HK-2 (cell line): Measurements from ENCODE around the gene HSD11B2.
"Not testable (repeated sequence)": the region's sequence is repeated elsewhere in the genome, so short reads cannot be mapped to it uniquely, and the experiment has no call there.

ENCODE experiments used
- DNase-seq: peaks from one replicate; pipeline ENCODE4 v3.0.0-alpha.2; 2018; ENCODE audit not compliant: unreplicated experiment

The HSD11B2 gene

DNA sequence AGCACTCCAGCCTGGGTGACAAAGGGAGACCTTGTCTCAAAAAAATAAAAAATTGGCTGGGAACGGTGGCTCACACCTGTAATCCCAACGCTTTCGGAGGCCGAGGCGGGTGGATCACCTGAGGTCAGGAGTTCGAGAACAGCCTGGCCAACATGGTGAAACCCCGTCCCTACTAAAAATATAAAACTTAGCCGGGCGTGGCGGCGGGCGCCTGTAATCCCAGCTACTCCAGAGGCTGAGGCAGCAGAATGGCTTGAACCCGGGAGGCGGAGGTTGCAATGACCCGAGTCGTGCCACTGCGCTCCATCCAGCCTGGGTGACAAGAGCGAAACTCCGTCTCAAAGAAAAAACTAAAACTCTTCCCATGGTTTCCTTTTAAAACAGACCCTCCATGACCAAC lies 15.5 kb upstream of the HSD11B2 start:
- not testable (repeated sequence) for DNase-seq

DNA sequence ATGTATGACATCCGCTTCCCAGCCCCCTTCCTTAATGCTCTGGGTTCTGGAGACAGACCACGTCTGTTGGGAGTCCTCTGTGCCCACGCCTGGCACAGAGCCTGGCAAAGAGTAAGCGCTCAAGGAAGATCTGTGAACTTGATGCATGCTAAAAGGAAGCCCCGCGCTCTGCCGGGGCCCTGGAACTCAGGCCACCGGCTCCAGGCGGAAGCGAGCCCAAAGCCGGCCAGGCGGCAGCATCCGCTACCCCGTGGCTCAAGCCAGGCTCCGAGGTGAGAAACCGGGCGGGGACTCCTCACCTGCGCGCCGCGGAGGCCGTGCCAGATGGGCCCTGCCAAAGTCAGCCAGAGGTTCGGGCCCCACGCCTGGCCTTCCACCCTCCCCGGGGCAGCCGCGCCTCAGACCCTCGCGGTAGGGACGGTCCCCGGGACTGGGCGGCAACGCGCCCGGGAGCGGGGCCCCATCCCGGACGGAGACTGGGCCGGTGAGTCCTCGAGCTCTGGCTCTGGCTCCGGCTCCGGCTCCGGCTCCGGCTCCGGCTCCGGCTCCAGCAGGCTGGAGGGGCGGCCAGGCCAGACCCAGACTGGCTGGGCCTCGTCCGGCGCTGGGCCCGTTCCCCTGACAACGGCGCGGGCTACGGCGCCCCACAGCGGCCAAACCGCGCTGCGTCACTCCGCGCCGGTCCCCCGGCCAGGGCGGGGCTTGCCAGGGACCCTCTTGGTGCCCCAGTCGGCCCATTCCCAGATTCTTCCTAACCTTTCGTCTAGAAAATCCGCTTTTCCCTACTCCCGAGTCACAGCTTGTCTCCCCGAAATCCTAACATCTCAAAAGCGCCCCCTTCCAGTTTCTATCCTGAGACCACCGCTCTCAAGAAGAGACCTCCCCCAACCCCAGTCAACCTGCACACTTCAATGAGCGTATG lies 14.8 kb upstream of the HSD11B2 start, which contains the start of gene ZDHHC1:
Gene ZDHHC1 (minus strand): TSS at position 606 of the 922 bp plus-strand sequence. CDS start 8,702 bp downstream, outside the sequence.
- peak; percentile 73 for DNase-seq

- no peak for DNase-seq
These were observed 13.4 kb upstream of the HSD11B2 start for GRCh38 chr16:67417333-67418061.

- DNase-seq, result no peak
These were observed 11.4 kb upstream of the HSD11B2 start for GRCh38 chr16:67419502-67419901.

GRCh38 chr16:67419931-67420330 lies 11.0 kb upstream of the HSD11B2 start:
- no peak for DNase-seq

GRCh38 chr16:67421030-67421429 lies 9.9 kb upstream of the HSD11B2 start:
- DNase-seq, result no peak

DNA sequence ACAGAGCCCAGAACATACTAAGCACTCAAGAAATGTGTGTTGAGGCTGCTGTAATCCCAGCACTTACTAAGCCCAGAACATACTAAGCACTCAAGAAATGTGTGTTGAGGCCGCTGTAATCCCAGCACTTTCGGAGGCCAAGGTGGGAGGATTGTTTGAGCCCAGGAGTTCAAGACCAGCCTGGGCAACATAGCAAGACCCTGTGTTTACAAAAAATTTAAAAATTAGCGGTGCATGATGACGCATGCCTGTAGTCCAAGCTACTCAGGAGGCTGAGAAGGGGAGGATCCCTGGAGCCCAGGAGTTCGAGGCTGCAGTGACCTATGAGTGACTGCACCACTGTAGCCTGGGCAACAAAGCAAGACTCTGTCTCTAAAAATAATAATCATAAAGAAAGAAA lies 7.9 kb upstream of the HSD11B2 start:
- DNase-seq, result no peak

GRCh38 chr16:67423611-67424260 lies 7.2 kb upstream of the HSD11B2 start:
- no peak for DNase-seq

DNA sequence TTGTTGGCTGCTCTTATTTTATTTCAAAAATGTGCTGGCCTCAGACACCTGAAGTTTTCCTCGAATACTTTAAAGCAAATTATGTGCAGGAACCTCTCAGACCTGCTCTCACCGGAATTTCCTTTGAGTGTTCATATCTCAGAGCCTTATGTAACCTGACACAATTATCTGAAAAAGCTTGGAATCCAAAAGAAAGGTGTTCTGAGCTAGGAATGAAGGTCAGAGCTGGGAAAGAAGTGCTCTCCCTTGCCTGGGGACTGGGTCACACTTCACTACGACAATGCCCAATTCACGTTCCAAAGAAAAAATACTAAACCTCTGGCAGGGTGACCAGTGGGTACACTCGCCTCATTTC lies 6.7 kb upstream of the HSD11B2 start:
- DNase-seq, result no peak

GRCh38 chr16:67425061-67425460 lies 5.9 kb upstream of the HSD11B2 start:
- DNase-seq, result no peak

GRCh38 chr16:67425580-67425979 lies 5.3 kb upstream of the HSD11B2 start:
- DNase-seq, result no peak

- DNase-seq, result no peak
These were observed 4.9 kb upstream of the HSD11B2 start for GRCh38 chr16:67426022-67426421.

GRCh38 chr16:67426950-67427349 lies 4.0 kb upstream of the HSD11B2 start:
- DNase-seq, result no peak

DNA sequence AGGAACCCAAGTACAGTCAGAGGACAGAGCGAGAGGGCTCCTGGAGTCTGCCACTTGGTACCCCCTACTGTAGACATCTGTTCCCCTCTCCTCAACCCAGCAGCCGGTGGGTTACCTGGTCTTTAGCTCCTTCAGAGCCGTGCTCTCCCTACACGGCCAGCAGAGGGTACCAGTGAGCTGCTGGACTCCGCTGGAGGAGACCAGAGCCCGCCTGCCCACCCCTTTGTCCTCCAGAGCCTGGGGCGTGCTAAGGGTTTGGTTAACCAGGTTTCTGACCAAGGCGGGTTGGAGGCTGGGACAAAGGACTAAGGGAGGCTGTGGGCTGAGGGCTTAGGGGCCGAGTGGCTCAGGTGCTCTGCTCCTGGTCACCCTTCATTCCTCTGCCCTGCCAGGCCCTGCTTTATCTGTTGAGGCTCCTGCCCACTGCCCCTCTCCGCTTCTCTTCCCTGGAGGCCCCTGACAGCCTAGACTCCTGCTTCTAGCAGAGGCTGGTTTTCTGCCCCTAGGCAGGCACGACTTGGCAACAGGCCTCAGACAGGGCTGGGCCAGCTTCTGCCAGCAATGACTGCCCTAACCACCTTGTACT lies 2.7 kb upstream of the HSD11B2 start:
- peak; percentile 72 for DNase-seq

- DNase-seq, result no peak
These were observed 1.7 kb upstream of the HSD11B2 start for GRCh38 chr16:67429053-67429798.

DNA sequence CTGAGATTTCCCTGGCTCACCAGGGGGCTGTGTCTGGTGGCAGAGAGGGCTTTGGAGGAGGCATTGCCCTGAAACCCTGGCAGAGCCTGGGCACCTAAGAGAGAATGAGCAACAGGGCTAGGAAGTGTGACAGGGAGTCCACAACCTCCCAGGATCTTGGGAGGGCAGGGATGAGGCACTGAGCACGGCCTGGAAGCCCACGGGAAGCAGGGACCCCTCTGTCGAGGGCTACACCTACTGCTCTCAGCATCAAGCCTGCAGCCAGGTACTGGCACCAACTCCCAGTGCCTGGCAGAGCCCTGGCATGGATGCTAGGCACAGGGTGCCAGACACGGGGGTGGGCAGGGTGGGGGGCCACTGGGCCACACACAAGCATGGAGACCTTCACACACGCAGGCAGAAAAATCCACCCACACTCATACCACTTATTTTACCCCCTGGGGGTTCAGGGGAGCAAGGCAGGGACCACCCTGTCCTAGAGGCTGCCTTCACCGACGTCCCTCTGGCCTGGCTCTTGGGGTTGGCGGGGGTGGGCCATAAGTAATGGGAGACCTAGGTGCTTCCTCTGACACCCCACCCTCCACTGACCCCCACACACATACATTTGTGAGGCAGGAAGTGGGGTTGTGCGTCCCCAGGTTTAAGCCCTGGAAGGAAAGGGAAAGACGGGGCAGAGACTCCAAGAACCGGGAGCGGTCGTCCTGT lies 970 bp upstream of the HSD11B2 start:
- no peak for DNase-seq

DNA sequence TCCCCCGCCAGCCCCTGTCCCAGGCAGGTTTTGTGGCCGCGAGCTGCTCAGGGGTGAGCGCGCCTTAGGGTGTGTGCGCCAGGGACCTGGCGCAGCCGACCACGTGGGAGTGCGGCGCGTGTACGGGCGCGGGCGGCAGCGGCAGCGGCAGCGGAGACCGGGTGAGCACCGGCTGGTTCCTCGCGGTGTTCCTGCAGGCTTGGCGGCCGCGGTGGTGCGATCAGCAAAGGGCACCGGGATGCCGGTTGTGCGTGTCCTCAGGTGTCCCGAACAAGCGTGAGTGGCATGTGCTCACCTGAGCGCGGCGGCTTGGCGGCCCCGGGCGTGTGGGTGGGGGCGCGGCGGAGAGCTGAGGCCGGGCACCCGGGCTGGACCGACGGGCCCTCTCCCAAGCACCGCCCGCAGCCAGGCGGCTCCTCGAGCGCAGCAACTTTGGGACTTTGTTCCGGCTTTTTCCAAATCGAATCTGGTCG lies 381 bp upstream of the HSD11B2 start:
- DNase-seq, result no peak

GRCh38 chr16:67431775-67432505 lies 1.0 kb downstream of the HSD11B2 start:
- no peak for DNase-seq

DNA sequence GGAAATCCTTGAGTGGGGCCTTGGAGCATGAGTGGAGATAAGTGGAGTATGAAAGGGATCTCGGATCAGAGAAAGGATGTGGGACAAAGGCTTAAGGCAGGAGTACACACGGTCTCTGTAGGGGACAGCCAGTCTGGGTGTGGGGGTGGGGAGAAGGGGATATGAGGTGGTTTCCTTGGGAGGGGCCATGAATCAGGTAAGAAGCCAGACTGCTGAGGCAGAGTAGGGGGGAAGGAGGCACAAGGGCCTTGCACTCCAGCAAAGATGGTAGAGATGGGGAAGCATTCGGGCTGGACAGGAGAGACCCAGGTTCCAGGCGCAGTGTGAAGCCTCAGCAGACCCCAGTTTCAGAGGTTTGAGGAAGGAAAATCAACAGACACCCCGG lies 1.6 kb downstream of the HSD11B2 start:
- no peak for DNase-seq
